Subcutaneous preadipocyte (primary cell): ENCODE results near the gene SH3PXD2B. TPM values are rescaled to one million over a fixed set of nuclear protein-coding genes. Genes with fewer than 3 reads are reported as not detected.

ENCODE experiments used
- total RNA-seq: library from RNA; depleted of rRNA; stranded (reverse); fragments of >200 nt; gene quantifications from 2 replicates; pipeline ENCODE4 v1.2.3, GENCODE V29; 2012

The SH3PXD2B gene
- 53.0 and 60.6 TPM in 2 replicates for total RNA-seq

DNA sequence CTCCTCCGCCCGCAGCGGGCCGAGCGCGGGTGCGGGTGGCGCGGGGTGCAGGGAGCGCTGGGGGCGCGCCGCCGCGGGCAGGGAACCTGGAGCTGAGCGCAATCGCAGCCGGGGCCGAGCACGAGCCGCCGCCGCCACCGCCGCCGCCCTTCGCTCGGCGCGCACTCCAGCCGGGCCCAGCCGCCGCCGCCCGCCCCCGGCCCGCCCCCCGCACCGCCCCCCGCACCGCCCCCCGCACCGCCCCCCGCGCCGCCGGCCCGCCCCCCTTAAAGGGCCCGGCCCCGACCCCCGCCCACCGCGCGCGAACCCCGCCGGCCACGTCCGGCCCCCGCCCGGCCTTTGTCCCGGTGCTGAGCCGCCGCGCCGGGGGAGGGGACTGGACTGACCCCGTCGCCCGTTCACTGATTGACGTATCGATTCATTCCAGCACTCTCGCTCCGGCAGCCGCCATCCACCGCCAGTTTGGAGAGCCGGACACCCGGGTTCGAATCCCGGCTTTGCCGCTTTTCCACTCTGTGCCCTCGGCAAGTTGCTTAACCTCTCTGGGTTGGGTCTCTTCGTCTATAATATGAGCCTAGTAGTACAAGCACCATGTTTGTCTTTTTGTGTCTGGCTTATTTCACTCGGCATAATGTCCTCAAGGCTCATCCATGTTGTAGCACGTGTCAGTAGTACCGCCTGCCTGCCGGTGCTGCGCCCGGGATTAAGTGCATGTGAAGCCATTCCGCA, at the start of gene SH3PXD2B:
Gene SH3PXD2B, minus strand, starts transcription at position 168 of the 729 bp plus-strand sequence. CDS start 173 bp downstream, outside the sequence.

DNA sequence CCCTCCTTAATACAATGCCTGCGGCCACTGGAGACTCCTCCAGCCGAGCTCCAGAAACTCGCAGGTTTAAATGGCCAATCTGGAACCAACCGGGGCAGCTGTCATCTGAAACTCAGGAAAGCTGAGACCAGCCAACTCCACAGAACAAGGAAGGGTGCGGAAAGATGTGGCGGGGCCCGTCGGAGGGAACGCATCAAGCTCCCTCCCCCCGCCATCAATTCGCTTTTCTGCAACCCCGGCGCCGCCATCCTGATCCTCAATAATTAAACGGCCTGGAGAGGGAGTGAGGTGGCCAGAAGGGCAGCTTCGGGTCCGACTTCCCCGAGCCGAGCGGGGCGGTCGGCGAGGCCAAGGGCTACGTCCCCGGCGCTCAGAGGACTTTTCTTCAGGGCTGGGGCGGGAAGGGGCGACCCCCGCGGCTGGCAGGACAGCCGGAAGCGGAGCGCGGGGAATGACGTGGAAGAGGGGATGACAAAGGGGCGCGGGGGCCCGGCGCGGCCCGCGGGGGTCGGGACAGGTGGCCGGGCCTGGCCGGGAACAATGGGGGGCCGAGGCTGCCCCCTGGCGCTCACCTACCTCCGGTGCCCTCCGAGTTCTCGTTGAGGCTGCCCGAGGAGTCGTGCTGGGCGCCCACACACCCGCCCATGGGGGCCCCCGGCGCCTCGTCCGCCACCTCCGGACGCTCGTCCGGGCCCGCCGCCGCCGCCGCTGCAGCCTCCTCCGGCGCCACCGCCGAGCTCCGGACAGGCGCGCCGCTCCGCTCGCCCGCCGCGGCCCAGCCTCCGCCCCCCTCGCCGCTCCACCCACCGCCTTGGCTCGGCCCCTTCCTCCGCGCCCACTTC, 171.1 kb downstream of the SH3PXD2B start, which contains the start of gene UBTD2:
Gene UBTD2, minus strand, starts transcription at position 745 of the 842 bp plus-strand sequence. Its CDS starts 99 bp downstream, at position 646.

Other genes starting within 250 kb of the SH3PXD2B start
- gene UBTD2, start 170.8 kb downstream of the SH3PXD2B start, total RNA-seq, result 14.0 and 16.6 TPM in 2 replicates
- gene NEURL1B, start 186.7 kb upstream of the SH3PXD2B start, total RNA-seq, result 0.20 and 0.37 TPM in 2 replicates